ENCODE measurements around the gene CP. TPM values are rescaled to one million over a fixed set of nuclear protein-coding genes. Genes with fewer than 3 reads are reported as not detected.
"Not testable (repeated sequence)": the region's sequence is repeated elsewhere in the genome, so short reads cannot be mapped to it uniquely, and the experiment has no call there.

Gene CP
- total RNA-seq, 4 donors from 2014 or later = 5.0 to 111 (median 34.6) TPM

GRCh38 chr3:149239357-149239936, 17.8 kb upstream of the CP start:
- H3K27me3 ChIP-seq = no peaks in the 10 kb centered on the region
- H3K4me1 ChIP-seq = no peaks in the 10 kb centered on the region
- H3K4me3 ChIP-seq (replicated peaks in 1 of 3) = no peak overlapping the region
- no peaks in the 10 kb centered on the region for H3K9me3 ChIP-seq
- intact Hi-C loops (cut with DNase I) = no loop called here
- no peak overlapping the region for H3K27ac ChIP-seq
- DNase-seq = no peak
- TF ChIP-seq POLR2A (IDR thresholded peaks at IDR 0.05) = no peak
- TF ChIP-seq, protein P1, sequence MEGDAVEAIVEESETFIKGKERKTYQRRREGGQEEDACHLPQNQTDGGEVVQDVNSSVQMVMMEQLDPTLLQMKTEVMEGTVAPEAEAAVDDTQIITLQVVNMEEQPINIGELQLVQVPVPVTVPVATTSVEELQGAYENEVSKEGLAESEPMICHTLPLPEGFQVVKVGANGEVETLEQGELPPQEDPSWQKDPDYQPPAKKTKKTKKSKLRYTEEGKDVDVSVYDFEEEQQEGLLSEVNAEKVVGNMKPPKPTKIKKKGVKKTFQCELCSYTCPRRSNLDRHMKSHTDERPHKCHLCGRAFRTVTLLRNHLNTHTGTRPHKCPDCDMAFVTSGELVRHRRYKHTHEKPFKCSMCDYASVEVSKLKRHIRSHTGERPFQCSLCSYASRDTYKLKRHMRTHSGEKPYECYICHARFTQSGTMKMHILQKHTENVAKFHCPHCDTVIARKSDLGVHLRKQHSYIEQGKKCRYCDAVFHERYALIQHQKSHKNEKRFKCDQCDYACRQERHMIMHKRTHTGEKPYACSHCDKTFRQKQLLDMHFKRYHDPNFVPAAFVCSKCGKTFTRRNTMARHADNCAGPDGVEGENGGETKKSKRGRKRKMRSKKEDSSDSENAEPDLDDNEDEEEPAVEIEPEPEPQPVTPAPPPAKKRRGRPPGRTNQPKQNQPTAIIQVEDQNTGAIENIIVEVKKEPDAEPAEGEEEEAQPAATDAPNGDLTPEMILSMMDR (IDR thresholded peaks at IDR 0.05) = no peak
- no peaks in the 10 kb centered on the region for H3K36me3 ChIP-seq
- WGBS, 2 donors = 91 to 92% methylated on average over 1 of the region's 1 CpG

DNA sequence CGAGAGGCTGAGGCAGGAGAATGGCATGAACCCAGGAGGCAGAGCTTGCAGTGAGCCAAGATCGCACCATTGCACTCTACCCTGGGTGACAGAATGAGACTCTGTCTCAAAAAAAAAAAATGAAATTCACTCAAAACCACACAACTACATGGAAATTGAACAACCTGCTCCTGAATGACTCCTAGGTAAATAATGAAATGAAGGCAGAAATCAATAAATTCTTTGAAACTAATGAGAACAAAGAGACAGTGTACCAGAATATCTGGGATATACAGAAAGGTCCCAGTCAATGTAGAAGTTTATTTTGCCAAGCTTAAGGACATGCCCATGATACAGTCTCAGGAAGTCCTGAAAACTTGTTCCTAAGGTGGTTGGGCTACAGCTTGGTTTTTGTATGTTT, 16.6 kb upstream of the CP start:
- 91 to 97% methylated on average over 2 of the region's 2 CpGs for WGBS, 2 donors
- H3K9me3 ChIP-seq; H3K27me3 ChIP-seq; H3K27ac ChIP-seq; DNase-seq; intact Hi-C loops (cut with DNase I); H3K36me3 ChIP-seq; H3K4me3 ChIP-seq (replicated peaks in 1 of 3); H3K4me1 ChIP-seq: not testable (repeated sequence)

GRCh38 chr3:149235599-149236424, 14.2 kb upstream of the CP start:
- Histone ChIP-seq H3K9me3 (no peaks in the 10 kb centered on the region), H3K4me3 (replicated peaks in 1 of 3) (no peak overlapping the region), H3K27ac (no peak overlapping the region), H3K4me1 (no peaks in the 10 kb centered on the region), H3K36me3 (no peaks in the 10 kb centered on the region), H3K27me3 (no peaks in the 10 kb centered on the region)
- WGBS, 2 donors = 68 to 79% methylated on average over 4 of the region's 4 CpGs
- no peak for TF ChIP-seq POLR2A (IDR thresholded peaks at IDR 0.05)
- TF ChIP-seq, protein P1 (IDR thresholded peaks at IDR 0.05) = no peak
- no peak for DNase-seq
- intact Hi-C loops (cut with DNase I) = no loop called here

- Histone ChIP-seq H3K36me3 (no peaks in the 10 kb centered on the region), H3K27me3 (no peaks in the 10 kb centered on the region), H3K27ac (no peak overlapping the region), H3K9me3 (no peaks in the 10 kb centered on the region), H3K4me3 (replicated peaks in 1 of 3) (no peak overlapping the region), H3K4me1 (no peaks in the 10 kb centered on the region)
- WGBS, 2 donors = 73 to 78% methylated on average over 5 of the region's 5 CpGs
- TF ChIP-seq, protein P1 (IDR thresholded peaks at IDR 0.05) = no peak
- no peak for TF ChIP-seq POLR2A (IDR thresholded peaks at IDR 0.05)
- intact Hi-C loops (cut with DNase I) = no loop called here
- no peak for DNase-seq
Observed at GRCh38 chr3:149234671-149235245, 13.1 kb upstream of the CP start.

- intact Hi-C loops (cut with DNase I) = no loop called here
- peak in 1 of 2 donors; percentile 61 for DNase-seq
- Histone ChIP-seq H3K9me3 (no peaks in the 10 kb centered on the region), H3K27ac (no peak overlapping the region), H3K27me3 (no peaks in the 10 kb centered on the region), H3K4me1 (peaks cover 0 to 4% of the 10 kb centered on the region in 2 donors), H3K36me3 (no peaks in the 10 kb centered on the region), H3K4me3 (replicated peaks in 1 of 3) (no peak overlapping the region)
- TF ChIP-seq, protein P1 (IDR thresholded peaks at IDR 0.05) = no peak
- no peak for TF ChIP-seq POLR2A (IDR thresholded peaks at IDR 0.05)
- 54 to 82% methylated on average over 4 of the region's 4 CpGs for WGBS, 2 donors
Observed at GRCh38 chr3:149233323-149233722, 11.7 kb upstream of the CP start.

Measured in thyroid gland (tissue), 4 donors.